Mucosa of stomach (tissue), 1 donor: ENCODE results near the gene GNLY.

Source experiments
- H3K27me3 ChIP-seq: one replicate; pipeline ENCODE4 v1.7.0; 2013; ENCODE audit warnings: mild to moderate bottlenecking, low read length; ENCODE audit not compliant: control insufficient read depth, insufficient read depth
- H3K36me3 ChIP-seq: one replicate; pipeline ENCODE4 v1.7.0; 2013; ENCODE audit warnings: low read length; ENCODE audit not compliant: control insufficient read depth, insufficient read depth
- H3K4me1 ChIP-seq: one replicate; pipeline ENCODE4 v1.7.0; 2013; ENCODE audit warnings: mild to moderate bottlenecking, low read length; ENCODE audit not compliant: control insufficient read depth, insufficient read depth
- H3K4me3 ChIP-seq: one replicate; pipeline ENCODE4 v1.7.0; 2013; ENCODE audit warnings: low read length
- H3K9ac ChIP-seq: one replicate; pipeline ENCODE4 v1.7.0; 2013; ENCODE audit warnings: mild to moderate bottlenecking, low read length, moderate library complexity
- H3K9me3 ChIP-seq: one replicate; pipeline ENCODE4 v1.7.0; 2013; ENCODE audit warnings: mild to moderate bottlenecking, low read length, moderate library complexity; ENCODE audit not compliant: control insufficient read depth
- donor health status: Pancreatic carcinoma.

The GNLY gene

DNA sequence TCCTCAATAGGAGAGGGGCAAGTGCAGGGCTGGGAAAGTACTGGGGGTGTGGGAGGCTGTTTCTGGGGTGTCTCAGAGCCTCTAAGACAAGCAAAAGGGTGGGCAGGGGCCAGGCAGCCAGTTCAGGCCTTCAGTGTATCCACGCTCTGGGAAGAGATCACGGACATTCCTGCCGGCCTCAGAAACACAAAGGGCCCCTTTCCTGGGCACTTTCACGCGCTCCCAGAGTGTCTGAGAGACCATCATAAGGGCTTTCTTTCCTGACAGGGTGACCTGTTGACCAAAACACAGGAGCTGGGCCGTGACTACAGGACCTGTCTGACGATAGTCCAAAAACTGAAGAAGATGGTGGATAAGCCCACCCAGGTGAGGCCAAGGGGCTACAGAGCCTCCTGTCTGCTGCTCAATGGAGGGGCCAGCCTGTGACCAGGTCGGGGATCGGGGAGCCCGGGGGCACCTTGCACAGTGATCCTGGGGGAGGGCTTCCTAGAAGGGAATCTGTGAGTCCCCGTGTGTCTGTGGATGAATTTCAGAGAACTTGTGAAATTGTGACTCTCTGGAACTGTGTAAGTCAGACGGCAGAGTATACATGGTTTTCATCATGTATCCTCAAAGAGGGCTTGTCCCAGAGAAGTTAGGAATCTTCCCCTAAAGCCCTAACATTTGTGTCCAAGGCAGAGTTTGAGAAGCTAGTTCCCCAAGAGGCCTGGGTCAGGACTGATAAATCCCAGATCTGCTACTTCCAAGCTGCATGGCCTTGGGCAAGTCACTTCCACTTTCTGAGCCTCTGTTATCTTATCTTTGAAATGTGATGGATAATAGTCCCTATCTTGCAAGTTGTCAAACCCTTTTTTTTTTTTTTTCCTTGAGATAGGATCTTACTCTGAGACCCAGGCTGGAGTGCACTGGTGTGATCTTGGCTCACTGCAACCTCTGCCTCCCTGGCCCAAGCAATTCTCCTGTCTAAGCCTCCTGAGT lies 1.8 kb downstream of the GNLY start:
- H3K9ac ChIP-seq, result no peak overlapping the region
- H3K27me3 ChIP-seq, result no peaks in the 10 kb centered on the region
- H3K9me3 ChIP-seq, result no peaks in the 10 kb centered on the region
- H3K36me3 ChIP-seq, result no peaks in the 10 kb centered on the region
- no peak overlapping the region for H3K4me3 ChIP-seq
- H3K4me1 ChIP-seq, result no peaks in the 10 kb centered on the region

GRCh38 chr2:85697096-85697495 lies 2.9 kb downstream of the GNLY start:
- Histone ChIP-seq H3K9ac (no peak overlapping the region), H3K4me3 (no peak overlapping the region), H3K4me1 (no peaks in the 10 kb centered on the region), H3K9me3 (no peaks in the 10 kb centered on the region), H3K36me3 (no peaks in the 10 kb centered on the region), H3K27me3 (no peaks in the 10 kb centered on the region)

- H3K27me3 ChIP-seq, result no peaks in the 10 kb centered on the region
- no peaks in the 10 kb centered on the region for H3K9me3 ChIP-seq
- H3K4me3 ChIP-seq, result no peak overlapping the region
These were observed 3.6 kb downstream of the GNLY start for GRCh38 chr2:85697716-85698115.

DNA sequence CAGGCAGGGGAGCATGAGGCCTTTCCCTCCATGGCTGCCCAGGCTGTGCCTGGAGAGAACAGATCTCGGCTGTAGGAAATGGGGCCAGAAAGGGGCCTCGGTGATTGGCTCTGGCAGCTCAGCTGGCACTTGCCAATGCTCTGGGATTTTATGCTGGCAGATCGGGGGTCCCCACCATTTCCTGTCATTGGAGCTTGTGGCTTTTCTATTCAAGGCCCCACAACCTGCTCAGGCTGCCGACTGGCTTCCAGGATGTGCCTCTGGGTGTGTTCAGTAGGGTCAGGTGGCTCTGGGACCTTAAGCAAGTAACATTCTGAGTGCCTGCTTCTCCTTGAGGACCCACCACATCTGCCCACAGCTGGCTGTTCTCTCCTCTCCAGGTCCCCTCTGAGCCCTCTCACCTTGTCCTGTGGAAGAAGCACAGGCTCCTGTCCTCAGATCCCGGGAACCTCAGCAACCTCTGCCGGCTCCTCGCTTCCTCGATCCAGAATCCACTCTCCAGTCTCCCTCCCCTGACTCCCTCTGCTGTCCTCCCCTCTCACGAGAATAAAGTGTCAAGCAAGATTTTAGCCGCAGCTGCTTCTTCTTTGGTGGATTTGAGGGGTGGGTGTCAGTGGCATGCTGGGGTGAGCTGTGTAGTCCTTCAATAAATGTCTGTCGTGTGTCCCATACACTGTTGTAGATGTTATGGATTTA lies 4.2 kb downstream of the GNLY start:
- no peaks in the 10 kb centered on the region for H3K27me3 ChIP-seq
- no peaks in the 10 kb centered on the region for H3K36me3 ChIP-seq
- H3K9me3 ChIP-seq, result no peaks in the 10 kb centered on the region
- H3K9ac ChIP-seq, result no peak overlapping the region
- no peak overlapping the region for H3K4me3 ChIP-seq
- H3K4me1 ChIP-seq, result no peaks in the 10 kb centered on the region

More at GRCh38 chr2:85697716-85698115, 3.6 kb downstream of the GNLY start:
- Histone ChIP-seq H3K9ac (no peak overlapping the region), H3K4me1 (no peaks in the 10 kb centered on the region), H3K36me3 (no peaks in the 10 kb centered on the region)

- Histone ChIP-seq H3K27me3 (no peaks in the 10 kb centered on the region), H3K36me3 (no peaks in the 10 kb centered on the region), H3K9ac (no peak overlapping the region), H3K9me3 (no peaks in the 10 kb centered on the region), H3K4me1 (no peaks in the 10 kb centered on the region), H3K4me3 (no peak overlapping the region)
These were observed 4.7 kb downstream of the GNLY start for GRCh38 chr2:85698880-85699254.

DNA sequence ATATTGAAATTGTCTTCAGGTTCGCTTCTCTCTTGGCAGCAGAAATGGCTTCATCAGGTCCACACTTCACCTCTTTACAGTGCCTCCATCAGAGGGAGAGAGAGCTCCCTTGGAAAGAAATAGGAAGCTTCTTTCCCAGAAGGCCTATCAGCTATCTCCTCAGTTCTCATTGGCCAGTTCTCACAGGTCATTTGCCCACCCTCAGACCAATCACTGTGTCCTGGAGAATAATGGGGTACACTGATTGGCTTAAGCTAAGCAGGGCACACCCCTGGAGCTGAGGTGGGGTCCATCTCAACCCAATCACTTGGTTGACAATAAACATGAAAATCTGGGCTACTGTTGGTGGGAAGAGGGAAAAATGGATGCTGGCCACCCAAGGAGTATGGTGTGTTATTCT lies 5.2 kb downstream of the GNLY start:
- no peaks in the 10 kb centered on the region for H3K36me3 ChIP-seq
- H3K4me3 ChIP-seq, result no peak overlapping the region
- H3K9ac ChIP-seq, result no peak overlapping the region
- H3K9me3 ChIP-seq, result no peaks in the 10 kb centered on the region
- H3K27me3 ChIP-seq, result no peaks in the 10 kb centered on the region
- no peaks in the 10 kb centered on the region for H3K4me1 ChIP-seq

- Histone ChIP-seq H3K4me3 (no peak overlapping the region), H3K36me3 (no peaks in the 10 kb centered on the region), H3K9me3 (no peaks in the 10 kb centered on the region), H3K4me1 (peaks cover 6% of the 10 kb centered on the region), H3K9ac (no peak overlapping the region), H3K27me3 (no peaks in the 10 kb centered on the region)
These were observed 8.0 kb downstream of the GNLY start for GRCh38 chr2:85702172-85702571.

DNA sequence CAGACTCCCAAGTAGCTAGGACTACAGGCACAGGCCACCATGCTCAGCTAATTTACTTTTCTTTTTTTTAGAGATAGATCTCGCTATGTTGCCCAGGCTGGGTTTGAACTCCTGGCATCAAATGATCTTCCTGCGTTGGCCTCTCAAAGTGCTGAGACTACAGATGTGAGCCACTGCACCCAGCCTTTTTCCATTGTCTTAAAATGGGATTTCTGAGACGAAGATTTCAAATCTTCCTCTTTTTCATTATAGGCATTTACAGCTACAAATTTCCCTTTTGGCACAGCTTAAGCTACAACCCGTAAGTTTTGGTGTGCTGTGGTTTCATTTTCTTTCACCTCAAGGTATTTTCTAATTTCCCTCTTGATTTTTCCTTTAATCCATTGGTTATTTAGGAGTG lies 8.6 kb downstream of the GNLY start:
- no peak overlapping the region for H3K9ac ChIP-seq
- no peaks in the 10 kb centered on the region for H3K36me3 ChIP-seq
- H3K27me3 ChIP-seq, result no peaks in the 10 kb centered on the region
- no peaks in the 10 kb centered on the region for H3K9me3 ChIP-seq
- peaks cover 6% of the 10 kb centered on the region for H3K4me1 ChIP-seq
- H3K4me3 ChIP-seq, result no peak overlapping the region

GRCh38 chr2:85703329-85703728 lies 9.2 kb downstream of the GNLY start:
- Histone ChIP-seq H3K9ac (no peak overlapping the region), H3K9me3 (no peaks in the 10 kb centered on the region), H3K4me3 (no peak overlapping the region), H3K4me1 (peaks cover 6% of the 10 kb centered on the region), H3K27me3 (no peaks in the 10 kb centered on the region), H3K36me3 (no peaks in the 10 kb centered on the region)

DNA sequence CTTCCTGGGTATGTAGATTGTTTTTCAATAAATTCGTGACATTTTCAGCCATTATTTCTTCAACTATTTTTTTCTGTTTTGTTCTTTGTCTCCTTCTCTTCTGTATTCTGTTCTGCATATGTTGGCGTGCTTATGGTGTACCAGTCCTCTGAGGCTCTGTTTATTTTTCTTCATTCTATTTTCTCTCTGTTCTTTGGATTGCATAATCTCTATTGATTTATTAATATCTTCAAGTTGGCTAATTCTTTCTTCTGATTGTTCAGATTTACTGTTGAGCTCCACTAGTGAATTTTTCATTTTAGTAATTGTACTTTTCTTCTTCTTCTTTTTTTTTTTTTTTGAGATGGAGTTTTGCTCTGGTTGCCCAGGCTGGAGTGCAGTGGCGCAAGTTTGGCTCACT lies 9.9 kb downstream of the GNLY start:
- Histone ChIP-seq H3K27me3 (no peaks in the 10 kb centered on the region), H3K9ac (no peak overlapping the region), H3K4me1 (peaks cover 6% of the 10 kb centered on the region), H3K9me3 (no peaks in the 10 kb centered on the region), H3K36me3 (no peaks in the 10 kb centered on the region), H3K4me3 (no peak overlapping the region)

DNA sequence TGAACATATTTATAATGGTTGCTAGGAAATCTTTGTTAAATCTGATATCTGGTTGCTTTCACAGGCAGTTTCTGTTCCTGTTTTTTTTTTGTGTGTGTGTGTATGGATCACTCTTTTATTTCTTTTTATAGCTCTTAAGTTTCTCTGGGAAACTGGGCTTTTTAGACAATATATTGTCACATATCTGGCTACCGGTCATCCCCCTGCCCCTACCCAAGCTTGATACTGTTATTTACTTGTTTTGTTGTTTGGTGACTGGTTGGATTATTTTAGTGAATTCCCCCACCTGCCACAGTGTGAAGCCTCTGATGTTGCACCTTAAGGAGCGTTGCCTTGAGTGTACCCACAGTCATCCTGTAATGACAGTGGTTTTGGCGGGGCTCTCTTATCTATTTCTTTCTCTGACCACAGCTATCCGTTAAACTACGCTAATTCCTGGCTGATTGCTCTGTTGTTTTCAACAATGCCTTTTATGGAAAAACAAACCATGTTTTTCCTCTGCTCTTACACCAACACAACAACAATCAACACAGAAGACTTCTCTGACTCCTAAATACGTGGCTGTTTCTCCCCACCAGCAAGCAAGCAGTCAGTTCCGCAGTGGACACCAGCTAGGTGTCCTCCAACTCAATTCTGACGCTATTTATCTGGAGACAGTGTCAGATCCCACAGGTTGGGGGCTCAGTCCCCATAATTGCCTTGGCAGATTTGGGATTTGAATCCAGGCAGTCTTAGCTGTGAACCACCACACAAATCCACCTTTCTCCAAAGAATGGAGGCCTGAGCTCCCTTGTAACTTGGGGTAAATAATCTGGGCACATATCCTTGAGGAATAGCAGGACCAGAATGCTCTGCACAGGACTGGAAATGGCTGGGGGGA lies 10.9 kb downstream of the GNLY start:
- H3K36me3 ChIP-seq, result no peaks in the 10 kb centered on the region
- no peak overlapping the region for H3K4me3 ChIP-seq
- no peaks in the 10 kb centered on the region for H3K27me3 ChIP-seq
- peaks cover 8% of the 10 kb centered on the region for H3K4me1 ChIP-seq
- no peaks in the 10 kb centered on the region for H3K9me3 ChIP-seq
- no peak overlapping the region for H3K9ac ChIP-seq

DNA sequence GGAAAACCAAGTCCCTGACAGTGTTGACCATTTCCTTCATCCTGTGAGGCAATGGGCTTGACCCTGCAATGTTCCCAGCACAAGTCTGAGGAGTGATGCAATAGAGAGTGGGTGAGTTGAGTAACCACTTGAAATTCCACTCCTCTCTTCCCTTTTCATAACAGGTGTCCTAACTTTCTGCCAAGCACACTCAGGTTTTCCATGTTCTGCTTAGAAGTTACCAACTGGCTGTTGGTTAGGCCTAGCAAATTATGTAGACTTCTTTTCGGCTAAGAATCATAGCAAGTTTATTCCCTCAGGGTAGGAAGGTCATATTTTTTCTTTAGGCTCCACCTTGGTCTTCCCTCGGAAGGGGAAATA lies 11.5 kb downstream of the GNLY start:
- H3K9ac ChIP-seq, result no peak overlapping the region

More for the DNA sequence above, 11.5 kb downstream of the GNLY start:
- Histone ChIP-seq H3K36me3 (no peaks in the 10 kb centered on the region), H3K27me3 (no peaks in the 10 kb centered on the region), H3K4me1 (peaks cover 14% of the 10 kb centered on the region), H3K4me3 (no peak overlapping the region), H3K9me3 (no peaks in the 10 kb centered on the region)
